ENCODE data around the gene DNAAF8.

The DNAAF8 gene

DNA sequence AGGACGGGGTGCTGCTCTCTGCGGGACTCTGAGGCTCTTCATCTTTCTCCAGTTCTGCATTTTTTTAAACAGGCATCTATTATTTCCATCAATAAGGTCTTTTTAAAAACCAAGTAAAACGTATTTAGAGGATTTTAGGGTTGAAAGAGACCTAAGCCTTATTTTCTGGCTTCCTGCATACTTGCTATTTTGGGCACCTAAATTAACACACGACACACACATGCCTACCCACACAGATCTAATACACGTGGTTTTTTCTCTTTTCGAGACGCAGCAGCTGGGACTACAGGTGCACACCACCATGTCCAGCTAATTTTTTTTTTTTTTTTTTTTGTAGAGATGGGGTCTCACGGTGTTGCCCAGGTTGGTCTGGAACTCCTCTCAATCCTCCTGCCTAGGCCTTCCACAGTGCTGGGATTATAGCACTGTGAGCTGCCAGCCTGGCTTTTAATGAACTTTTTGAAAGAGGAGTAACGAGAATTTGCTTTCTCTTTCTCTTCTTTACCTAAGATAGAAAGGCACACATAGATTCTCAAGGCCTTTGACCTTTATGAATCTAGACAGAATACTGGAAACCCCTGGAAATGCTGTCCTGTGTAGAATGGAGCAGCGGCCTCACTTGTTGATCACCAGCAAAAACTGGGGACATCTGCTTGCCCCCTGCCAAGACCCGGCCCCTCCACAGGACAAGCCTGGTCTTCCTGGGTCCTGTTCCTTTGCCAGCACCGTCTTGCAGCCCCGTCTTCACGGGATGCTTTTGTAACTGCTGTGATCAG is 13.8 kb downstream of the DNAAF8 start:
- TF ChIP-seq, protein P1, sequence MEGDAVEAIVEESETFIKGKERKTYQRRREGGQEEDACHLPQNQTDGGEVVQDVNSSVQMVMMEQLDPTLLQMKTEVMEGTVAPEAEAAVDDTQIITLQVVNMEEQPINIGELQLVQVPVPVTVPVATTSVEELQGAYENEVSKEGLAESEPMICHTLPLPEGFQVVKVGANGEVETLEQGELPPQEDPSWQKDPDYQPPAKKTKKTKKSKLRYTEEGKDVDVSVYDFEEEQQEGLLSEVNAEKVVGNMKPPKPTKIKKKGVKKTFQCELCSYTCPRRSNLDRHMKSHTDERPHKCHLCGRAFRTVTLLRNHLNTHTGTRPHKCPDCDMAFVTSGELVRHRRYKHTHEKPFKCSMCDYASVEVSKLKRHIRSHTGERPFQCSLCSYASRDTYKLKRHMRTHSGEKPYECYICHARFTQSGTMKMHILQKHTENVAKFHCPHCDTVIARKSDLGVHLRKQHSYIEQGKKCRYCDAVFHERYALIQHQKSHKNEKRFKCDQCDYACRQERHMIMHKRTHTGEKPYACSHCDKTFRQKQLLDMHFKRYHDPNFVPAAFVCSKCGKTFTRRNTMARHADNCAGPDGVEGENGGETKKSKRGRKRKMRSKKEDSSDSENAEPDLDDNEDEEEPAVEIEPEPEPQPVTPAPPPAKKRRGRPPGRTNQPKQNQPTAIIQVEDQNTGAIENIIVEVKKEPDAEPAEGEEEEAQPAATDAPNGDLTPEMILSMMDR (IDR thresholded peaks at IDR 0.05; ENCODE audit: control extremely low read depth, extremely low read depth, low read depth, missing control alignments): no peak
- DNase-seq (ENCODE audit: extremely low spot score): no peak
- CTCF ChIA-PET: interaction anchor here (0.7 to 1.5 kb wide), 4 partner anchors 10 to 42 kb away, joined by 3 to 10 read pairs (median 3); partner anchors contain the start of genes ANKS3 and DNAAF8
- POLR2A ChIA-PET: interaction anchor here (0.6 to 1.6 kb wide), 3 partner anchors 9 to 13 kb away, joined by 5 to 8 read pairs (median 5); partner anchors contain the start of genes ANKS3 and DNAAF8

DNA sequence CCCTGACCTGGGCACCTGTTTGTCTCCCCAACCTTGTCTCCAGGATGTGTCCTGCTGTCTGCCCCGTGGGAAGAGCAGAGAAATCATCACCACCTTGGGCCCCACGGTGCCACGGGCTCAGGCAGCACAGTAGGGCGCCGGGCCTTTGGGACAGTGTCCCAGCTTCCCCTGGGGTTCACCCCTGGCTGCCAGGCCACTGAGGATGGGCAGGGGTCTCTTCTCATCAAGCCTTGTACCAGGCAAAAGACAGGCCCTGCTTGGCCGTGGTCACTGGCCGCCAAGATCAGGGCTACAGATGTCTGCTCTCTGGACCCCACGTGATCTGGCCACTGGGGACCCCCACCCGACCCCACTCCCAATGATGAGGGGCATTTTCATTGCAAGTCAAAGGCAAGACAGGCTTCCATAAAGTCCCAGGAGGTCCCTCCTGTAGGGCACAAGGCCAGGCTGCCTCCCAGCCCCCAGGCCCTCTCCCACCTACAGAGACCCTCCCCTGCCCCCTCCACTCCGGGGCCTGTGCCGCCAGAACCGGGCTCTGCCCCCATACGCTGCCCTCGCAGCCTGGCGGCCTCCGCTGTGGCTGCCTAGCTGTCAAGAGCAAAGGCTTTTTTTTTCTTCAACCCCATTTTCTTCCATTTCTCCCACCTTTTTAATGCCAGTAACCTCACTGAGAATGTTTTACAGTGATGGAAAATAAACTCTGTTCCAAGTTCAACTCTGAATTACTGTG is 14.5 kb downstream of the DNAAF8 start:
- POLR2A ChIA-PET: interaction anchor here (1.0 to 1.5 kb wide), 3 partner anchors 10 to 14 kb away, joined by 3 to 5 read pairs (median 4); partner anchors contain the start of gene DNAAF8
- no peak for DNase-seq (ENCODE audit: extremely low spot score)
- CTCF ChIA-PET: interaction anchor here (1.3 kb wide), 1 partner anchor 14 kb away, joined by 6 read pairs; the partner anchor contains the start of genes ANKS3 and DNAAF8
- TF ChIP-seq, protein P1 (IDR thresholded peaks at IDR 0.05; ENCODE audit: control extremely low read depth, extremely low read depth, low read depth, missing control alignments): no peak

DNA sequence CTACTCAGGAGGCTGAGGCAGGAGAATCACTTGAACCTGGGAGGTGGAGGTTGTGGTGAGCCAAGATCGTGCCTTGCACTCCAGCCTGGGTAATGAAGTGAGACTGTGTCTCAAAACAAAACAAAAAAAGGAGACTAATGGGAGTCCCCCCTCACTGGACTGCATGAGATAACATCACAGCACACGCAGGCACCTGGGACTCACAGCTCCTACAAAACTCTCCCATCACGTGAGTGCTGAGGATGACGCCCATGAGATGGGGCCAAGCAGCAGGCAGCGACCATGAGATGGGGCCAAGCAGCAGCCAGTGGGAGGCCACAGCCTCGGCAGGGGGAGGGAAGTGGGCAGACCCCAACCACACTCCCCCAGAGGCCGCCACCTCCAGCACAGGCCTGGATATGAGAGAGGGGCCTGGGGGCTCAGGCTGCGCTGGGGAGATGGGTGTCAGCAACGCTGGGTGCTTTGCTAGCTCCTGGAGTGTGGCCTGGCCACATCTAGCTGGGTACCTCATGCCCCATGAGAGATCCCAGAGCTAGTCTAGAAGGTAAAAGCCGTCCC is 15.4 kb downstream of the DNAAF8 start:
- TF ChIP-seq, protein P1 (IDR thresholded peaks at IDR 0.05; ENCODE audit: control extremely low read depth, extremely low read depth, low read depth, missing control alignments): no peak
- POLR2A ChIA-PET: interaction anchor here (1.0 to 1.3 kb wide), 2 partner anchors 11 to 15 kb away, joined by 3 to 4 read pairs; partner anchors contain the start of gene DNAAF8
- CTCF ChIA-PET: interaction anchor here (0.9 to 1.3 kb wide), 2 partner anchors 14 to 15 kb away, joined by 3 to 6 read pairs; partner anchors contain the start of genes ANKS3 and DNAAF8
- peak; percentile 57 for DNase-seq (ENCODE audit: extremely low spot score)

DNA sequence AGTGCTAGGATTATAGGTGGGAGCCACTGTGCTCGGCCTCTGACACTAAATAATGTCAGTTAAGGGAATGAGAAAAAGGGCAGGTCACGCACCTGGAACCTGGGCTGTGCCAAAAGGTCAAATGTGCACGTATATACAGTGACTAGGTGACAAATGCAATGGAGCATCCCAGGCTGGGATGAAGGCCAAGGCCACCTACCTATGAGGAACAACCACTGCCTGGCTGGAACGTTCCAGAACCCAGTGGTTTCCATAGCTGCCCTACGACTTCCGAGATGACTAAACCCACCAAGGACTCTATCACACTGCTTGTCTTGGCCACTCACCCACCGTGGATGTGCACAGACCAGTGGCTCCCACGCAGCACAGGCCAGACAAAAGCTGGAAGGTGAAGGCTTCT is 16.6 kb downstream of the DNAAF8 start:
- TF ChIP-seq, protein P1 (IDR thresholded peaks at IDR 0.05; ENCODE audit: control extremely low read depth, extremely low read depth, low read depth, missing control alignments): no peak
- ChIA-PET POLR2A (interaction anchor here (0.5 to 0.7 kb wide), 2 partner anchors 16 to 44 kb away, joined by 3 read pairs; partner anchors contain the start of gene DNAAF8), CTCF (interaction anchor here (0.9 kb wide), 1 partner anchor 12 kb away, joined by 3 read pairs; no protein-coding TSS in a partner anchor)
- no peak for DNase-seq (ENCODE audit: extremely low spot score)

DNA sequence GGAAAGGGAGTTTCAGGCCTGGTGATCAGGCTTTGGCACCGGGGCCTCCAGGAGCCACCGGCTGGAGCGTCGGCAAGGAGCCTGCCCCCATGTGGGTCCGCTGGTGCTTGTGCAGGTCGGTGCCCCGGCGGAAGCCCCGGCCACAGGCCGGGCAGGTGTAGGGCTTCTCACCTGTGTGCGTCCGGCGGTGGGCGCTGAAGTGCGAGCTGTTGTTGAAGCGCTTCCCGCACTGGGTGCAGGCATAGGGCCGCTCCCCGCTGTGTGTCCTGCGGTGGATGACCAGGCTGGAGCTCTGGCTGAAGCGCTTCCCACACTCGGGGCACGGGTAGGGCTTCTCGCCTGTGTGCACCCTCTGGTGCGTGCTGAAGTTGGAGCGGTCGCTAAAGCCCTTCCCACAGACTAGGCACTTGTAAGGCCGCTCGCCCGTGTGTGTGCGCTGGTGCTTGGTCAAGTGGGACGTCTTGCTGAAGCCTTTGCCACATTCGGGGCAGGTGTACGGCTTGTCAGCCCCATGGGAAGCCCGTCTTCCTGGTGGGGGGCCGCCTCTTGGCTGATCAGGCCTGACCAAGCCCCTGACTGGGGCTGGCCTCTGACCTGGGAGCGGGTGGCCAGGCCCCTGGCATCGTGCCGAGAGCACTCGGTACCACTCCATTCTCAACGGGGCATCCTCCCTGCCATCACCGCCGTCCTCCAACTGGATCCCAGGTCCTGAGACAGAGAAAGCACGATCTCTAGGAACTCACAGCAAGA is 18.2 kb downstream of the DNAAF8 start:
- no peak for DNase-seq (ENCODE audit: extremely low spot score)
- ChIA-PET POLR2A (no interaction called here), CTCF (no interaction called here)
- TF ChIP-seq, protein P1 (IDR thresholded peaks at IDR 0.05; ENCODE audit: control extremely low read depth, extremely low read depth, low read depth, missing control alignments): no peak

All from GM10248 (cell line).